GM23338 (cell line): Measurements from ENCODE around the gene SLC12A7. TPM values are rescaled to one million over a fixed set of nuclear protein-coding genes. Genes with fewer than 3 reads are reported as not detected.

Source experiments
- ATAC-seq: fragments of 200-7000 bp; cut with Tn5 transposase; 3 replicates; pipeline ENCODE4 v1.9.1; 2020
- DNase-seq: peaks from one replicate; pipeline ENCODE4 v3.0.0-alpha.2; 2015; ENCODE audit warnings: low spot score
- H2AFZ ChIP-seq: fragments of 200-600 bp; sonication (generic); 2 replicates; pipeline ENCODE4 v1.8.0; 2016; ENCODE audit warnings: antibody characterized with exemption, mild to moderate bottlenecking, moderate library complexity
- H3F3A ChIP-seq: fragments of 200-600 bp; sonication (generic); replicated peaks from 2 replicates; pipeline ENCODE4 v1.8.0; 2017; ENCODE audit warnings: antibody characterized with exemption, mixed run types, low read depth
- H3K27ac ChIP-seq: fragments of 200-600 bp; sonication (generic); 2 replicates; pipeline ENCODE4 v1.6.1; 2016; ENCODE audit warnings: low read depth
- H3K27me3 ChIP-seq: fragments of 200-600 bp; sonication (generic); 2 replicates; pipeline ENCODE4 v1.8.0; 2016; ENCODE audit warnings: mild to moderate bottlenecking, mixed run types, moderate library complexity; ENCODE audit not compliant: insufficient read depth
- H3K36me3 ChIP-seq: fragments of 200-600 bp; sonication (generic); 2 replicates; pipeline ENCODE4 v1.8.0; 2016; ENCODE audit warnings: mild to moderate bottlenecking; ENCODE audit not compliant: insufficient read depth
- H3K4me1 ChIP-seq: fragments of 200-600 bp; sonication (generic); 2 replicates; pipeline ENCODE4 v1.8.0; 2016; ENCODE audit warnings: mild to moderate bottlenecking, moderate library complexity; ENCODE audit not compliant: insufficient read depth
- H3K4me2 ChIP-seq: fragments of 200-600 bp; sonication (generic); 2 replicates; pipeline ENCODE4 v1.7.1; 2017; ENCODE audit warnings: mixed run types
- H3K4me3 ChIP-seq: fragments of 200-600 bp; sonication (generic); 2 replicates; pipeline ENCODE4 v1.6.1; 2016; ENCODE audit warnings: mixed run types
- H3K79me2 ChIP-seq: fragments of 200-600 bp; sonication (generic); replicated peaks from 2 replicates; pipeline ENCODE4 v1.8.0; 2017; ENCODE audit warnings: mild to moderate bottlenecking; ENCODE audit not compliant: insufficient read depth
- H3K9me2 ChIP-seq: fragments of 200-600 bp; sonication (generic); 2 replicates; pipeline ENCODE4 v1.8.0; 2017; ENCODE audit not compliant: insufficient read depth
- H4K20me1 ChIP-seq: fragments of 200-600 bp; sonication (generic); replicated peaks from 2 replicates; pipeline ENCODE4 v1.8.0; 2017; ENCODE audit warnings: mild to moderate bottlenecking; ENCODE audit not compliant: insufficient read depth
- H3K27ac Mint-ChIP-seq: 2 replicates; pipeline ENCODE4 v1.8.0; 2020; ENCODE audit warnings: inconsistent platforms, mild to moderate bottlenecking, moderate library complexity, mixed read lengths
- H3K27me3 Mint-ChIP-seq: 3 replicates; pipeline ENCODE4 v1.8.0; 2022; ENCODE audit warnings: low read depth, mild to moderate bottlenecking, moderate library complexity, mixed read lengths, inconsistent platforms; ENCODE audit not compliant: insufficient read depth, poor library complexity
- H3K36me3 Mint-ChIP-seq: 3 replicates; pipeline ENCODE4 v1.8.0; 2021; ENCODE audit warnings: low read depth, mild to moderate bottlenecking, inconsistent platforms, moderate library complexity, mixed read lengths
- H3K4me1 Mint-ChIP-seq: 3 replicates; pipeline ENCODE4 v1.8.0; 2020; ENCODE audit warnings: mild to moderate bottlenecking, inconsistent platforms, mixed read lengths
- H3K4me3 Mint-ChIP-seq: 3 replicates; pipeline ENCODE4 v1.8.0; 2021; ENCODE audit warnings: moderate library complexity, mild to moderate bottlenecking, inconsistent platforms, mixed read lengths
- H3K9me3 Mint-ChIP-seq: 3 replicates; pipeline ENCODE4 v1.8.0; 2020; ENCODE audit warnings: moderate library complexity, mild to moderate bottlenecking, inconsistent platforms, mixed read lengths
- CREB1 ChIP-seq: fragments of 250-450 bp; sonication (Bioruptor Pico); IDR thresholded peaks from 2 replicates; pipeline ENCODE4 v1.5.0; 2020; ENCODE audit warnings: low read depth, mild to moderate bottlenecking, moderate library complexity
- CTCF ChIP-seq, 2 experiments: fragments of 200-600 bp in 1 of 2; sonication (generic) in 1 of 2; conservative IDR thresholded peaks; 2 replicates each; pipeline versions ENCODE4 v1.5.1 to v1.6.1; 2016 to 2017; ENCODE audit warnings: antibody characterized with exemption in 2 of 2, low read depth in 2 of 2, mild to moderate bottlenecking in 2 of 2, moderate library complexity in 1 of 2
- ETS1 ChIP-seq: IDR thresholded peaks from 2 replicates; pipeline ENCODE4 v1.6.1; 2016; ENCODE audit warnings: antibody characterized with exemption
- EZH2 ChIP-seq: fragments of 200-600 bp; sonication (generic); IDR thresholded peaks from one replicate; pipeline ENCODE4 v1.8.0; 2017; ENCODE audit warnings: antibody characterized with exemption, mild to moderate bottlenecking, low read depth; ENCODE audit not compliant: unreplicated experiment
- EZH2phosphoT487 ChIP-seq: fragments of 200-600 bp; sonication (generic); IDR thresholded peaks from one replicate; pipeline ENCODE4 v1.8.1; 2018; ENCODE audit warnings: antibody characterized with exemption; ENCODE audit not compliant: unreplicated experiment
- JUNB ChIP-seq: IDR thresholded peaks from one replicate; pipeline ENCODE4 v1.6.1; 2016; ENCODE audit warnings: antibody characterized with exemption; ENCODE audit not compliant: unreplicated experiment
- NANOG ChIP-seq: IDR thresholded peaks from 2 replicates; pipeline ENCODE4 v1.6.1; 2016; ENCODE audit warnings: antibody characterized with exemption, borderline replicate concordance
- POLR2AphosphoS5 ChIP-seq: IDR thresholded peaks from 2 replicates; pipeline ENCODE4 v1.6.1; 2016; ENCODE audit warnings: antibody characterized with exemption, low read depth
- REST ChIP-seq: IDR thresholded peaks from one replicate; pipeline ENCODE4 v1.6.1; 2018; ENCODE audit warnings: antibody characterized with exemption; ENCODE audit not compliant: unreplicated experiment
- STAT1 ChIP-seq: IDR thresholded peaks from one replicate; pipeline ENCODE4 v1.6.1; 2016; ENCODE audit warnings: antibody characterized with exemption; ENCODE audit not compliant: unreplicated experiment
- ZNF114 ChIP-seq: fragments of 250-450 bp; sonication (Bioruptor Pico); IDR thresholded peaks from 2 replicates; pipeline ENCODE4 v1.5.0; 2020; ENCODE audit warnings: mild to moderate bottlenecking, moderate library complexity
- ZNF331 ChIP-seq: fragments of 250-450 bp; sonication (Bioruptor Pico); IDR thresholded peaks from 2 replicates; pipeline ENCODE4 v1.5.0; 2020; ENCODE audit warnings: low read depth, mild to moderate bottlenecking, moderate library complexity
- ZNF462 ChIP-seq: fragments of 250-450 bp; sonication (Bioruptor Pico); IDR thresholded peaks from 2 replicates; pipeline ENCODE4 v1.5.0; 2020; ENCODE audit warnings: mild to moderate bottlenecking, moderate library complexity
- polyA plus RNA-seq: library from polyadenylated mRNA; unstranded; fragments of >200 nt; fragmentation: Nextera tagmentation; extraction: Ambion mirVana; gene quantifications from 2 replicates; pipeline ENCODE4 v1.2.1, GENCODE V29; 2016
- total RNA-seq: library from RNA; depleted of rRNA; stranded (reverse); fragments of >200 nt; shearing (Covaris generic); gene quantifications from 2 replicates; pipeline ENCODE4 v1.2.3, GENCODE V29; 2014

SLC12A7 gene
- total and polyA plus RNA-seq, 2 experiments from 2014 or later = 7.4 to 32.2 TPM

GRCh38 chr5:1087428-1087827 lies 24.4 kb downstream of the SLC12A7 start:
- Histone ChIP-seq H3K4me3 (no peak overlapping the region), H3F3A (no peaks in the 10 kb centered on the region), H3K36me3 (no peaks in the 10 kb centered on the region), H3K79me2 (no peaks in the 10 kb centered on the region), H3K4me2 (no peak overlapping the region), H3K27me3 (no peaks in the 10 kb centered on the region), H3K27ac (no peak overlapping the region), H4K20me1 (no peaks in the 10 kb centered on the region), H3K4me1 (no peaks in the 10 kb centered on the region), H3K9me2 (no peaks in the 10 kb centered on the region), H2AFZ (no peak overlapping the region)
- no peak for ATAC-seq
- TF ChIP-seq ZNF114 (CRISPR knock-in tag) = no peak
- no peak for TF ChIP-seq POLR2AphosphoS5
- no peak for TF ChIP-seq CREB1 (CRISPR knock-in tag)
- TF ChIP-seq NANOG = no peak
- TF ChIP-seq STAT1 = no peak
- no peak for TF ChIP-seq EZH2
- no peak for TF ChIP-seq EZH2phosphoT487
- TF ChIP-seq CTCF (conservative IDR thresholded peaks at IDR 0.05; ENCODE audit: low read depth in 2 of 2) = no peak
- no peak for TF ChIP-seq REST
- no peak for TF ChIP-seq ZNF331
- no peak for TF ChIP-seq ETS1
- TF ChIP-seq ZNF462 (CRISPR knock-in tag) = no peak
- no peak for TF ChIP-seq JUNB
- Mint-ChIP-seq H3K27me3 (peaks cover 5% of the 10 kb centered on the region), H3K27ac (no peak overlapping the region), H3K4me3 (no peak overlapping the region), H3K9me3 (no peaks in the 10 kb centered on the region), H3K36me3 (peaks cover 19% of the 10 kb centered on the region), H3K4me1 (no peaks in the 10 kb centered on the region)
- DNase-seq = no peak
